DLD1 (cell line): ENCODE data around the gene MYF5.
"Not testable (repeated sequence)": the region's sequence is repeated elsewhere in the genome, so short reads cannot be mapped to it uniquely, and the experiment has no call there.

Experiments
- in situ Hi-C: cut with HindIII; loops from 2 replicates; pipeline ENCODE4 v1.10.0; 2017; ENCODE audit warnings: low sequenced_read_pairs

MYF5 gene

DNA sequence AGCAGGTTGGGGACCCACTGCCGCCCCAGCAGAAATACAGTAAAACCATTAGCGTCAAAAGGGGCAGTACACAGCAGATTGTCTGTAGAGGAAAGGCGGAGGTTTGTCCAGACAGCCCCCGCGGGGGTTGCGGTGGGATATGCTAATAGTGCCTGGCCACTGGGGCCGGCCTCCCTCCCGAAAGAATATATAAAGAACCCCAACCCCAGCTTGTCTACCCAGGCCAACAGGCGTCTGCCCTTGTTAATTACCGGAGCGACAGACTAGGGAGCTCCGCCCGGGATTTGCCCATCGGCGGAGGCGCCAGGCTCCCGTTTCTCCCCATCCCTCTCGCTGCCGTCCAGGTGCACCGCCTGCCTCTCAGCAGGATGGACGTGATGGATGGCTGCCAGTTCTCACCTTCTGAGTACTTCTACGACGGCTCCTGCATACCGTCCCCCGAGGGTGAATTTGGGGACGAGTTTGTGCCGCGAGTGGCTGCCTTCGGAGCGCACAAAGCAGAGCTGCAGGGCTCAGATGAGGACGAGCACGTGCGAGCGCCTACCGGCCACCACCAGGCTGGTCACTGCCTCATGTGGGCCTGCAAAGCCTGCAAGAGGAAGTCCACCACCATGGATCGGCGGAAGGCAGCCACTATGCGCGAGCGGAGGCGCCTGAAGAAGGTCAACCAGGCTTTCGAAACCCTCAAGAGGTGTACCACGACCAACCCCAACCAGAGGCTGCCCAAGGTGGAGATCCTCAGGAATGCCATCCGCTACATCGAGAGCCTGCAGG, at the start of gene MYF5:
Gene MYF5, plus strand, starts transcription at position 217 of the 774 bp plus-strand sequence. Its CDS starts 152 bp downstream, at position 369.
- in situ Hi-C loops, result no loop called here

DNA sequence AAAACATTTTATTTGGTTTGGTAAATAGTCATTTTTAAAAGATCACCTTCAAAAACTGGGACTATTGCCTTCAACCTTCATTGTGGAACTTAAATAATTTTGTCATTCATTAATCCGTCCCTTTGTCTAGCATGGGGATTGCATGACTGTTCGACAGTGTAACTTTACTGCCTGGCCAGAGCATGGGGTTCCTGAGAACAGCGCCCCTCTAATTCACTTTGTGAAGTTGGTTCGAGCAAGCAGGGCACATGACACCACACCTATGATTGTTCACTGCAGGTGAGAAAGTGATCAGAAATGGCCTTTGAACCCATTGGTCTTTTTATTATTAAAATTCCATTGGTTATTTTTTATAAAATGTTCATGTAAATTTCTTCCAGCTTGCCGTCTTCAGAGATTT, 46.5 kb upstream of the MYF5 start:
- in situ Hi-C loops, result no loop called here

GRCh38 chr12:80676042-80676636, 40.6 kb upstream of the MYF5 start:
- in situ Hi-C loops, result not testable (repeated sequence)

DNA sequence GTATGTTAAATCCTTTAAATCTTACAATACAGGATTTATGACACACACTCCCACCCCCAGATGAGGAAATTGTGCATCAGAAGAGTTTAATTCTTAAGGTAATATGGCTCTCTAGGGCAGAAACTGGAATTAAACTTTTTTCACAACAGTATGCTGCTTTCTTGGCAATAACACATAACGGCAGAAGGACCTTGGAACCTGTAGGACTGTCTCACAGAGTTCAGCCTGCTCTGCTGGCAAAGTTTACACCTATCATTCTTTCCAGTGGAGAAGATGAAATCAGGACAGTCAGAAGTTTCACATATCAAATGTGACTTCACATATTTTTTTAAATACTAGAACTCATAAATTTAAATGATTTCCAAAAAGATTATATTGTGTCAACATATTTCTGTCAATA, 39.9 kb upstream of the MYF5 start:
- in situ Hi-C loops, result no loop called here

GRCh38 chr12:80677994-80678393, 38.7 kb upstream of the MYF5 start:
- in situ Hi-C loops, result no loop called here

GRCh38 chr12:80679346-80680131, 37.2 kb upstream of the MYF5 start:
- in situ Hi-C loops, result no loop called here

DNA sequence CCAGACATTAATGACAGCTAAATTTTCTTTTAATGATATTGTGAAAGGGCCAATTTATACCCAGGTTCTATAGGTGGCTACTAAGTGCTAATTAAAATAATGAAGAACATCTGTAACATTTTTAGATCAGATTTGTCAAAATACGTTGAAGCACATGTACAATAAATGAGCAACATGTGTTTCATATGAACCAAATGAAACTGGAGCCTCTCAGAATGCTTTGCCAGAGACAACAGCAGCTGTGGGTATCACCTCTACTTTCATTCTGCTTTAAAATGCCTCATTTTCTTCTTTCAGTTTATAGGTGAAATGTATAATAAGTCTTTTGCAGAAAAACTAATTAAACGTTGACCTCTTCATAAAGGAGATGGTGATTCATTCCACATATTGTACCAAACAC, 35.4 kb upstream of the MYF5 start:
- in situ Hi-C loops, result no loop called here

DNA sequence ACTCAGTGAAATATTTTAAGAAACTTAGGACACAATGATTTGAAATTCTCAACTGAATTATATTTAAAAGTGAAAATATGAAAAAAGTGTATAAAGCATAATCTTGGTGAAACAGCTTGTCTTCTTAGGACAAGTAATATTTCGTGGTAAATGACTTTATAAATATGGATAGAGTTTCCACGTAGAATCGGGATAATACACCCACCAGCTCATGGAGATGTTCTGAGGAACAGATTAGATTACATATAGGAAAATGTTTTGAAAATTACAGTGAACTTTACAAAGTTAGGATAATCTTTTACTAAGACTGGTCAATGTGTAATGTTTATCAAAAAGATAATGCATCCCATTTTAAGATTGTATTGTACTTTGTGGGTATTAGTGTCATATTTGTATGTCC, 34.9 kb upstream of the MYF5 start:
- in situ Hi-C loops, result no loop called here

- in situ Hi-C loops, result no loop called here
Observed at GRCh38 chr12:80684077-80684495, 32.6 kb upstream of the MYF5 start.

DNA sequence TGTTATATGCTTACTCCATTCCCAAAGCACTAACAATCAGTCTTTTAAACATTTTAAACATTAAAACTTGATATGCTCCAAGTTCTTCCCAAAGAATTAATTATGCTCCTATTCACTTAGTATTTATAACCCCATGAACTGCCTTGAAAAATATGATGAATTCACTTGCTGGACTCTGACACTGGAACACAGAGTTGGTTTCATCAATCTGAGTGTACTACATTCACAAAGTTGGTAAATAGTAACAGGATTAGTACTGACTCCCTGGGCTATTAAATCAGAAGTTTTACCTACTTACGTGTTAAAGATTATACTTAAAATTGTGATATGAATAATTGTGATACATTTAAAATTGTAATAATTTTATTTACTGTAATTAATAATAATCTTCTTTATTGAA, 26.6 kb upstream of the MYF5 start:
- in situ Hi-C loops, result no loop called here

GRCh38 chr12:80690513-80690912, 26.2 kb upstream of the MYF5 start:
- in situ Hi-C loops, result no loop called here

- in situ Hi-C loops, result no loop called here
Observed at GRCh38 chr12:80692114-80692513, 24.6 kb upstream of the MYF5 start.

GRCh38 chr12:80697270-80697887, 19.3 kb upstream of the MYF5 start:
- in situ Hi-C loops, result no loop called here

DNA sequence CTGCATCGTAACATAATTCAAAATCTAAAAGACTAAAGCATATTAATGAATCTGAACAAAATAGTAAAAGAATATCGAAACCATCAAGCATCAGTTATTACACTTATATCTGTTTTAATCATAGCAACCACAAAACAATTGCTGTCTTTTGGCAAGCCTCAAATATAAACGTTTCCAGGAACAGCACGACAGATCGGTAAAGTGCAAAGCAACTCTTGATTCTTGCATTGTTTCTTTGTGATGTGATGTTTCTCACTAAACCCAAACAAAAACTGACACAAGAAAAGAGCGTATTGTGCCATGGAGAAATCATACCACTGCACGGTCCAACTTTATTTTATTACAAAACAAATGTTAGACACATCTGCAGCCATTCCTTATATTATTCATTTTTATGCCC, 18.5 kb upstream of the MYF5 start:
- in situ Hi-C loops, result no loop called here

- in situ Hi-C loops, result no loop called here
Observed at GRCh38 chr12:80698847-80699542, 17.7 kb upstream of the MYF5 start.

- in situ Hi-C loops, result no loop called here
Observed at GRCh38 chr12:80700327-80700726, 16.4 kb upstream of the MYF5 start.

DNA sequence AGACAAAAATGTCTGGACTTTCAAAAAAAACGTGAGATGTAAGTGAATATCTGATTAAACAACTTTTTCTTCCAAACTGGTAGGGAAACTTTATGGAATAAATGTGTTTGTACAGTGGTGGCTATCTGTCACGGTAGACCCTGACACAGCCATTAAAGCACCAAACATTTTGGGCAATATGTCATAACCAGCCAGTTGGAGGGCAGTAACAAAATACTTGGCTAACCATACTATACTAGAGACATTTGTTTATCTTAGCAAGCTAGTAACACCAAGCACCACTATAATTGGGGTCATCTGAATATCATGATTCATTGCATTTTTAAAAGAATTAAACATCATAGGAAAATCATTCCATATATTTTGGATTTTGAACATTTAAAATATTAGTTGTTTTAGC, 15.3 kb upstream of the MYF5 start:
- in situ Hi-C loops, result no loop called here

- in situ Hi-C loops, result no loop called here
Observed at GRCh38 chr12:80702889-80703805, 13.6 kb upstream of the MYF5 start.

GRCh38 chr12:80704420-80704819, 12.3 kb upstream of the MYF5 start:
- in situ Hi-C loops, result no loop called here
